ENCODE results near the gene CUX1. TPM values are rescaled to one million over a fixed set of nuclear protein-coding genes. Genes with fewer than 3 reads are reported as not detected.

Gene CUX1
- total and polyA plus RNA-seq, 10 of the 15 experiments (the other 5 are each of a cell fraction or from before 2014, with no cell fraction given): 6.1 to 48.6 (median 25.9) TPM

DNA sequence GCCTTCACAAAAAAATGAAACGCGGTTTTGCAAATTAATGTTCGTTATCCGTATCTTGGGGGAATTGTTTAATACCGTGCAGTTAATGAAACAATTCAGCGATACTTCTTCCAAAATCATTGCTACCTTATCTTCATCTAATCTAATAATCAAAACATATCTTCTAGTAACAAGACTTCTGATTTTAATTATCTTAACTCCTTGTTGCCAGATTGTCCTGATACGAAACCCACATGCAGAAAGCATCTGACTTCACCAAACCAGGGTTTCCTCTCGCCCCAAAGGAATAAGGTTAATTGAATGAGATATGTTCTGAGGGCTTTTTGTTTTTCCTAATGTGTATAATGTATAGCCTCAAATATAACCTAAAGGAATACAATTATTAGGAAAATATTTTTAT, 364.1 kb downstream of the CUX1 start:
- Histone ChIP-seq H3K9ac (ENCODE audit: control insufficient read depth, insufficient read depth, low read length) (no peak overlapping the region), H3K4me1 (ENCODE audit: control insufficient read depth, insufficient read depth, low read length) (no peaks in the 10 kb centered on the region), H3K79me2 (ENCODE audit: control insufficient read depth, insufficient read depth, low read length) (no peaks in the 10 kb centered on the region), H3K27me3 (replicated peaks in 1 of 2; ENCODE audit: control insufficient read depth in 2 of 2, insufficient read depth in 2 of 2, low read length in 1 of 2) (no peaks in the 10 kb centered on the region), H3K4me2 (ENCODE audit: control insufficient read depth, insufficient read depth) (no peak overlapping the region), H3K27ac (ENCODE audit: control insufficient read depth, insufficient read depth) (no peak overlapping the region), H4K20me1 (ENCODE audit: control insufficient read depth, insufficient read depth) (no peaks in the 10 kb centered on the region), H2AFZ (ENCODE audit: control insufficient read depth, low read depth, low read length) (no peak overlapping the region), H3K9me3 (replicated peaks; ENCODE audit: control insufficient read depth, insufficient read depth, low read length) (no peaks in the 10 kb centered on the region), H3K4me3 (no peak overlapping the region), H3K36me3 (ENCODE audit: control insufficient read depth in 2 of 2, insufficient read depth in 2 of 2, low read length in 1 of 2) (peaks cover 13 to 16% of the 10 kb centered on the region in 2 experiments; a peak in 3 of 4 replicates)
- POLR2A ChIA-PET: no interaction called here
- SMC1A ChIA-PET (ENCODE audit: uncharacterized antibody, unreplicated experiment): no interaction called here
- intact Hi-C loops (cut with micrococcal nuclease; ENCODE audit: unreplicated experiment) (no loop called here), in situ Hi-C loops (cut with MboI) (no loop called here)
- CTCF ChIA-PET: no interaction called here
- ATAC-seq (no peak), FAIRE-seq (no peak), DNase-seq (ENCODE audit: low read depth, low spot score) (no peak)
- BruUV-seq (replicated peaks): no TSS peak
- RAD21 ChIA-PET (ENCODE audit: unreplicated experiment): no interaction called here
- 98% methylated on average over 8 of the region's 8 CpGs for WGBS (ENCODE audit: insufficient coverage, insufficient replicate concordance, low lambda C conversion rate, missing lambda C conversion rate)
- TF ChIP-seq DPF2 (IDR thresholded peaks at IDR 0.05) (no peak), MYB (IDR thresholded peaks at IDR 0.05; ENCODE audit: borderline replicate concordance, low read depth, low read length) (no peak), GATAD2B (conservative IDR thresholded peaks at IDR 0.05; ENCODE audit: low read depth) (no peak), CREB1 (IDR thresholded peaks at IDR 0.05; ENCODE audit: low read depth) (no peak), SMAD5 (IDR thresholded peaks at IDR 0.05; ENCODE audit: low read depth) (no peak), LARP7 (IDR thresholded peaks at IDR 0.05) (no peak), ZNF24 (IDR thresholded peaks at IDR 0.05) (no peak), CBX5 (IDR thresholded peaks at IDR 0.05; ENCODE audit: low read depth) (no peak), SPI1 (IDR thresholded peaks at IDR 0.05; ENCODE audit: borderline replicate concordance, insufficient read depth, low read depth, low read length) (no peak)
- TF ChIP-seq, protein P1, sequence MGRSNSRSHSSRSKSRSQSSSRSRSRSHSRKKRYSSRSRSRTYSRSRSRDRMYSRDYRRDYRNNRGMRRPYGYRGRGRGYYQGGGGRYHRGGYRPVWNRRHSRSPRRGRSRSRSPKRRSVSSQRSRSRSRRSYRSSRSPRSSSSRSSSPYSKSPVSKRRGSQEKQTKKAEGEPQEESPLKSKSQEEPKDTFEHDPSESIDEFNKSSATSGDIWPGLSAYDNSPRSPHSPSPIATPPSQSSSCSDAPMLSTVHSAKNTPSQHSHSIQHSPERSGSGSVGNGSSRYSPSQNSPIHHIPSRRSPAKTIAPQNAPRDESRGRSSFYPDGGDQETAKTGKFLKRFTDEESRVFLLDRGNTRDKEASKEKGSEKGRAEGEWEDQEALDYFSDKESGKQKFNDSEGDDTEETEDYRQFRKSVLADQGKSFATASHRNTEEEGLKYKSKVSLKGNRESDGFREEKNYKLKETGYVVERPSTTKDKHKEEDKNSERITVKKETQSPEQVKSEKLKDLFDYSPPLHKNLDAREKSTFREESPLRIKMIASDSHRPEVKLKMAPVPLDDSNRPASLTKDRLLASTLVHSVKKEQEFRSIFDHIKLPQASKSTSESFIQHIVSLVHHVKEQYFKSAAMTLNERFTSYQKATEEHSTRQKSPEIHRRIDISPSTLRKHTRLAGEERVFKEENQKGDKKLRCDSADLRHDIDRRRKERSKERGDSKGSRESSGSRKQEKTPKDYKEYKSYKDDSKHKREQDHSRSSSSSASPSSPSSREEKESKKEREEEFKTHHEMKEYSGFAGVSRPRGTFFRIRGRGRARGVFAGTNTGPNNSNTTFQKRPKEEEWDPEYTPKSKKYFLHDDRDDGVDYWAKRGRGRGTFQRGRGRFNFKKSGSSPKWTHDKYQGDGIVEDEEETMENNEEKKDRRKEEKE (IDR thresholded peaks at IDR 0.05): no peak
- TF ChIP-seq, protein P2, sequence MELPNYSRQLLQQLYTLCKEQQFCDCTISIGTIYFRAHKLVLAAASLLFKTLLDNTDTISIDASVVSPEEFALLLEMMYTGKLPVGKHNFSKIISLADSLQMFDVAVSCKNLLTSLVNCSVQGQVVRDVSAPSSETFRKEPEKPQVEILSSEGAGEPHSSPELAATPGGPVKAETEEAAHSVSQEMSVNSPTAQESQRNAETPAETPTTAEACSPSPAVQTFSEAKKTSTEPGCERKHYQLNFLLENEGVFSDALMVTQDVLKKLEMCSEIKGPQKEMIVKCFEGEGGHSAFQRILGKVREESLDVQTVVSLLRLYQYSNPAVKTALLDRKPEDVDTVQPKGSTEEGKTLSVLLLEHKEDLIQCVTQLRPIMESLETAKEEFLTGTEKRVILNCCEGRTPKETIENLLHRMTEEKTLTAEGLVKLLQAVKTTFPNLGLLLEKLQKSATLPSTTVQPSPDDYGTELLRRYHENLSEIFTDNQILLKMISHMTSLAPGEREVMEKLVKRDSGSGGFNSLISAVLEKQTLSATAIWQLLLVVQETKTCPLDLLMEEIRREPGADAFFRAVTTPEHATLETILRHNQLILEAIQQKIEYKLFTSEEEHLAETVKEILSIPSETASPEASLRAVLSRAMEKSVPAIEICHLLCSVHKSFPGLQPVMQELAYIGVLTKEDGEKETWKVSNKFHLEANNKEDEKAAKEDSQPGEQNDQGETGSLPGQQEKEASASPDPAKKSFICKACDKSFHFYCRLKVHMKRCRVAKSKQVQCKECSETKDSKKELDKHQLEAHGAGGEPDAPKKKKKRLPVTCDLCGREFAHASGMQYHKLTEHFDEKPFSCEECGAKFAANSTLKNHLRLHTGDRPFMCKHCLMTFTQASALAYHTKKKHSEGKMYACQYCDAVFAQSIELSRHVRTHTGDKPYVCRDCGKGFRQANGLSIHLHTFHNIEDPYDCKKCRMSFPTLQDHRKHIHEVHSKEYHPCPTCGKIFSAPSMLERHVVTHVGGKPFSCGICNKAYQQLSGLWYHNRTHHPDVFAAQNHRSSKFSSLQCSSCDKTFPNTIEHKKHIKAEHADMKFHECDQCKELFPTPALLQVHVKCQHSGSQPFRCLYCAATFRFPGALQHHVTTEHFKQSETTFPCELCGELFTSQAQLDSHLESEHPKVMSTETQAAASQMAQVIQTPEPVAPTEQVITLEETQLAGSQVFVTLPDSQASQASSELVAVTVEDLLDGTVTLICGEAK (IDR thresholded peaks at IDR 0.05; ENCODE audit: borderline replicate concordance): no peak
- TF ChIP-seq, protein P3, sequence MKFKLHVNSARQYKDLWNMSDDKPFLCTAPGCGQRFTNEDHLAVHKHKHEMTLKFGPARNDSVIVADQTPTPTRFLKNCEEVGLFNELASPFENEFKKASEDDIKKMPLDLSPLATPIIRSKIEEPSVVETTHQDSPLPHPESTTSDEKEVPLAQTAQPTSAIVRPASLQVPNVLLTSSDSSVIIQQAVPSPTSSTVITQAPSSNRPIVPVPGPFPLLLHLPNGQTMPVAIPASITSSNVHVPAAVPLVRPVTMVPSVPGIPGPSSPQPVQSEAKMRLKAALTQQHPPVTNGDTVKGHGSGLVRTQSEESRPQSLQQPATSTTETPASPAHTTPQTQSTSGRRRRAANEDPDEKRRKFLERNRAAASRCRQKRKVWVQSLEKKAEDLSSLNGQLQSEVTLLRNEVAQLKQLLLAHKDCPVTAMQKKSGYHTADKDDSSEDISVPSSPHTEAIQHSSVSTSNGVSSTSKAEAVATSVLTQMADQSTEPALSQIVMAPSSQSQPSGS (IDR thresholded peaks at IDR 0.05; ENCODE audit: low read length): no peak
